Measurements from ENCODE around the gene WDR36. TPM values are rescaled to one million over a fixed set of nuclear protein-coding genes. Genes with fewer than 3 reads are reported as not detected.

WDR36 gene
- total RNA-seq = 60.2 and 68.6 TPM in 2 replicates

DNA sequence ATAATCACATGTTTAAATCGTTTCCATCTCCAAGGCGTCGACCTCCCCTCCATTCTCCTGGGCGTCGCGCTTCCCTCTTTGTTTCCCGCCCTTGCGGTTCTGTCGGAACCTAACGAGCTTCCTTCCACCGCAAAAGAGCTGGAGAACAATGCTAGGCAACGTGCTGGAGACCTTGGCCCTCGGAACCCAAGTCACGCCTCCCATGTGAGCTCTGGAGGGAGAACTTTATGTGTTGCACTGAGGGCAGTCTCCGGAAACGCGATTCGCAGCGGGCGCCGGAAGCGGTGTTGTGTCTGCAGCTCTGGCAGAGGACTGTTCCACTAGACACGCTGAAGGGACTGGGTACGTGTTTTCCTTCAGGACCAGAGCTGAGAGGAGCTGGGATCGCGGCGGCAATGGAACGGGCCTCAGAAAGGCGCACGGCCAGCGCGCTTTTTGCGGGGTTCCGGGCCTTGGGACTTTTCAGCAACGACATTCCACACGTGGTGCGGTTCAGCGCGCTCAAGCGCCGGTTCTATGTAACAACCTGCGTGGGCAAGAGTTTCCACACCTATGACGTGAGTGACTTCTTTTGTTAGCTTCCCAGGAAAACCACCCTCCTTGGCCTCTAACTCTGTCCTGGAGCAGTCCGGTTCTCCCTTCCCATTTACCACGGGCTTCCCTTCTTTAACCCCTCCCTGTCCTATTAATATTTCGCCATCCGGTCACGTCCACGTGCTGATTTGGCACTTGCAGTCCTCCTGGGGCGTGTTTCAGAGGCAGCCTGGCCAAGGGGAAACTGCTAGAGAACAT is at the start of gene WDR36:
Gene WDR36, plus strand, starts transcription at position 287 of the 792 bp plus-strand sequence. Its CDS starts 109 bp downstream, at position 396.

DNA sequence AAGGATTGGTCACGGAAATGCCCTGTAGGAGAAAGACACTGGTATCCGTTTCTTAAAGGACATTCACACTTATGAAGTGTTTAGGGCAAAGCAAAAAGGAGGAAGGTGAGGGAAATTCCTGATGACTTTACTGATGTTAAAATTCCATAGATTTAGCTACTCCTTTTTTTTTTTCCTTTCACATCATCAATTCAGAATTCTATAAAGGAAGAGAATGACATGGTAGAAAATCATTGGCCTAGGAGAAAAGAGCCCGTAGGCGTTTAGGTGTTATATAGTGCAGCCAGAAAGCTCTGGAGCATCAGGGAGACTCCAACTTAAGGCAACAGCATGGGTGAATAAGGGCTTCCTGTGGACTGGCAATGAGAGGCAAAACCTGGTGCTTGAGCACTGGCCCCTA is 20.7 kb upstream of the WDR36 start, which contains the start of gene TSLP:
Gene TSLP, plus strand, starts transcription at position 301 of the 400 bp plus-strand sequence. CDS start 178 bp downstream, outside the sequence.

Other genes starting within 250 kb of the WDR36 start
- gene TSLP, start 20.6 kb upstream of the WDR36 start, total RNA-seq = 0.24 and 0.85 TPM in 2 replicates
- 1.1 and 2.2 TPM in 2 replicates for gene CAMK4, start 132.0 kb downstream of the WDR36 start, total RNA-seq